CD4-positive, alpha-beta T cell treated with Interleukin-6 at 100 ng/mL for 8 hours (primary cell): ENCODE data around the gene SMU1.
"Not testable (repeated sequence)": the region's sequence is repeated elsewhere in the genome, so short reads cannot be mapped to it uniquely, and the experiment has no call there.

Experiments
- DNase-seq: peaks from one replicate; pipeline ENCODE4 v3.0.0-alpha.2; 2020; ENCODE audit warnings: mixed read lengths, low spot score

The SMU1 gene

DNA sequence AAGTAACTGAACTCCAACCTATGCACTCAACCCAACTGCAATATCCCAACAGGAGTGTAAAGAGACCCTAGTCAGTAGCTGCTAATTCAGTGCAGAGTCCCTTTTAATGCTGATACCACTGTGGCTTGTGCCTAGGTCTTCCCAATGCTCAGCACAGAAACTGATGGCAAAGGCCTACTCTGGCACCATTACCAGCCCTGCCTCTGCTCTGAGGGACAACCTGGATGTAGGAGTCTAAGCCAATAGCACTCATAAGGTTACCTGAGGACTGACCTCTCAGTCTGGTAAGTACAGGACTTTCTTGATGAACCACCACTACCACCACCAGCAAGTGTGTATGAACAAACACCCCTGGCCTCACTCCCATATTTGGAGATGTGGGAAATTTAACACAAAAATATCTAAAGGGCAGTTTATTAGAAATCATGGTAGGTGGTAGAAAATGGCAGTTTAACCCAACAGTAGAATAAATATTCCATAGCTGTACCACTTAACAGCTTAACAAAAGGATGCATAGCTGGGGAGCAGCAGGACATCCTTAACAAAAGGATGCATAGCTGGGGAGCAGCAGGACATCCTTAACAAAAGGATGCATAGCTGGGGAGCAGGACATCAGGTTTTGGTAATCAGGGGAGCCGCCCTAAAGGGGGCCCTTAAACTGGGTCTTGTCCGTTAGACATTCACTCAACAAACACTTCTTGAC is 62.4 kb downstream of the SMU1 start:
- DNase-seq: no peak

DNA sequence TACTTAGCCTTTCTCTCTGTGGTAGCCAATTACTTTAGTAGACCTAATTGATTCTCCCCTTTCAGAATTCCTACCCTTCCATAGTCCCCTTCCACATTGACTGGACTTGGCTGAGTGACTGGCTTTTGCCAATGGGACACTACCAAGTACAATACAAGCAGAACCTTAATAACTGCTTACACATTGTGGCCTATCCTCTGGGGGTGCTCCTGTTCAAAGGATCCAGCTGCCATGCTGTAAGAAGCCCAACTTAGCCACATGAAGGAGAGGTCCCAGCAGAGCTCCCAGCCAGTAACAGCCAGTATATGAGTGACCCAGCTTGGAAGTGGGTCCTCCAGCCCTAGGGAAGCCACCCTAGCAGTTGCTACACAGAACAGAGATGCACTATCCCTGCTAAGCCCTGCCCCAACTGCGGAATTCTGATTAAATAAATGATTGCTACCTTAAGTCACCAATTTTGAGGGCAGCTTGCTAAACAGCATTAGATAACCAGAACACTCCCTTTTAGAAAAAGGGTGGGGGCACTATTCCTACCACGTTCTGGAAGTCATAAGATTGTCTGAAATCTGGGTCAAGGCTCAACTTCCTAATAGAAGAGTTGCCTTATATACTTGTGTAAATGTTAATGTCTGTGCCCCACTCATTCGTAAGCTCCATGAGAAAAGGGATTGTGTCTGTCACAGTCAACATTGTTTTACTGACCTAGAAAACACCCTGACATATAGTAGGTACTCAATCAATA is 64.0 kb downstream of the SMU1 start:
- no peak for DNase-seq

DNA sequence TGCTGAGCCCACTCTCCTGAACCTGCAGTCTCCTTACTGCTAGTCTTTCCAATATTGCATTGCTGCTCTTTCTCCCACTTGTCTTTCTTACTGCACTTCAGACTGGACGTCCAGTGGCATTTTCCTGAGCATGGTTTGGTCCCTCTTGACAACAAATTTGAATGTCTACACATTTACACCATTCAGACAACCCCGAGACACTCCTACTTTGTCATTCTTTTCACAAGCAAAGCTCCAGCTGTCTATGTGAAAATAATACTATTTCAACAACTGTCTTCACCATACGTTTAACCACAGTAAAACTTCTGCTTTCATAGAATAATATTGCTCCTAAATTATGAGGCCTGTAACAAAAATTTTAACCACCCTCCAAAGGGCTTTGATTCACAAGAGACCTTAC is 64.6 kb downstream of the SMU1 start:
- DNase-seq: no peak

DNA sequence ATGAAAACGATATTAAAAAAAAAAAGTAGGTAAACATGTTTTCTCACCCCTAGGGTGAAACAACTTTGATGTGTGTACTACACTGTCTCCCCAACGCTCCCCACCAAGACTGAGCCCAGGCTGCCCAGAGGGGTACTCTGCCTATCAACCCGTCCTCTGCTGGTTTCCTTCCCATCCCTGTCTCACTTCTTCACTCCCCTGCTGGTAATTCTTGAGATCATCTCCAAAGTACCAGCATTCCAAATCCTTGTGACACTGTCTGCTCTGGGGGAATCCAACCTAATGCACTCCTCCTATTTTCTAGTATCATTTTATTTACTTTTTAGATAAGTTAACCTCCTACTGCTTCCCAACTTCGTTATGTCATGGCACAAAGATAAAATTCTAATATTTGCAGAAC is 68.7 kb downstream of the SMU1 start:
- no peak for DNase-seq

DNA sequence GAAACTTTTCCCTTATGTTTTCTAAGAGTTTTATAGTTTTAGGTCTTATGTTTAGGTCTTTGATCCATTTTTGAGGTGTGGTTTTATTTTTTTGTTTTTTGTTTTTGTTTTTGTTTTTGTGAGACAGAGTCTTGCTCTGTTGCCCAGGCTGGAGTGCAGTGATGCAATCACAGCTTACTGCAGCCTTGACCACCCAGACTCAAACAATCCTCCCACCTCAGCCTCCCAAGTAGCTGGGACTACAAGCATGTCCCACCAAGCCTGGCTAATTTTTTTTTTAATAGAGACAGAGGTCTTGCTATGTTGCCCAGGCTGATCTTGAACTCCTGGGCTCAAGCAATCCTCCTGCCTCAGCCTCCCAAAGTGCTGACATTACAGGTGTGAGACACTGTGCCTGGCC is 71.1 kb downstream of the SMU1 start:
- not testable (repeated sequence) for DNase-seq

DNA sequence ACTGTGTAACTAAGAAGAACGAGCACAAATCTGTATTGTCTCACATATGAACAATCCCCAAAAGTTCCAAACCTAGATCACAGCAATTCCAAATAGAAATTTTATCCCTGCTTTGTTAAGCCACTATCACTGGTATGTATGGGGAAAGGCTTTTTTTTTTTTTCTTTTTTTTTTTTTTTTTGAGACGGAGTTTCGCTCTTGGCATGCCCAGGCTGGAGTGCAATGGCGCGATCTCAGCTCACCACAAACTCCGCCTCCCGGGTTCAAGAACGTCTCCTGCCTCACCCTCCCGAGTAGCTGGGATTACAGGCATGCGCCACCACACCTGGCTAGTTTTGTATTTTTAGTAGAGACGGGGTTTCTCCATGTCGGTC is 75.8 kb downstream of the SMU1 start:
- not testable (repeated sequence) for DNase-seq

DNA sequence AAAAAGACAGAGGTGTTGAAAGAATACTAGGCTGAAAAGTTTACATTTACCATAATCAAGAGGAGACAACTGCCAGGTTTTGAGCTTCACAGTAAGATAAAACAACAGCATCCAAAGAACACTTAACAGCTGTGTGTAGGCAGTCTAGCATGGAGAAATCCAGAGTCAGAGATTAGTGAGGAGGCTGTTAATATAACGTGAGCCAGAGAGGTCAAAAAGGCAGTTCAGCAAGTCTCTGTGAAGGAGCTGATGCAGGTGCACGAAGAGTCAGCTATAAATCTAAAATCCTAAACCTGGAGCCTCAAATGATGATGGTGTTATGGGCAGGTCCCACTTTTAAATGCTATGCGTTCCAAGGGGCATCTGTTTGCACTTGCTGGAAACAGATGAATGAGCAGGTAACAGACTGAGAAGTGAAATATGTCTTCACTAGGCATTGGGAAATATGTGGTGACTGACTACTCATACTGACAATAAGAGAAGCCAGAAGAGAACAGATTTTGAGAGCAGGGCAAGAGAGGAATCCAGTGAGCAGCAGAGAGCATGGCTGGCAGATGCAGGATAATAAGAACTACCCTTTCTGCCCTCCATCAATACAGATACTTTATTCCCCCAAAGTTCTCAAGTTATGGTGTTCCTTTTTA is 83.8 kb downstream of the SMU1 start:
- no peak for DNase-seq

DNA sequence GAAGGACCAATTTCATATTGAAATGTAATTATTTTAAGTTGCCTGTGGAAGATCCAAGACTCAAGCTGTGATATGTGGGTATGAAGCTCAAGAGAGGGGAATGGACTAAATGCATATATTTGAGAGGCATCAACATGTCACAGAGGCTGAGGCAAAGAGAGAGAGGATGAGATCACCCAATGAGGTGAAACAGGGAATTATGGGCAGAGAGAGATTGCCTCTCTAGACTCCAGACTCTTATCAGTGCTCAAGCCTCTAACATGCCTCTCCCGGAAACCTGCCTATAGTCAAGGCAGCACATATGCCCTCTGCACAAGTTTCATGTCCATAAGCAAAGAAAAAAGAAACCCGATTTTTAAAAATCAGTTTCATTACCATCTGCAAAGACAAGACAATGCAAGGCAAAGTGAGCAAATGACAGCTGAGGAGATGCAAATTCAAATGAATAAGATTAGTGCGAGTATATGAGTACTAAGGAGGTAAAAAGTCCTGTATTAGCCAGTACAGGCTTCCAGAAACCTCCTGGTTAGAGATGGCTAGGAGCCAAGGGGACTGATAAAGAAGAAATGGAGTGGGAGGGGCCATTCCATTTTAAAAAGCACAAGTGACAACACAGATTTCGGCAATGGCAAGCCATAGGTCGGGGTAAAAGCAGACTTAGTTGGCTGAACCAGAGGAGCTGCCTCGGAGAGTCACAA is 84.4 kb downstream of the SMU1 start:
- no peak for DNase-seq
